GM12878 (cell line): ENCODE measurements around the gene LCN12. TPM values are rescaled to one million over a fixed set of nuclear protein-coding genes. Genes with fewer than 3 reads are reported as not detected.

Source experiments
- BCL11A ChIP-seq: IDR thresholded peaks from 2 replicates; pipeline ENCODE4 v1.6.1; 2011; ENCODE audit warnings: low read depth, low read length
- CBFB ChIP-seq: IDR thresholded peaks from 2 replicates; pipeline ENCODE4 v1.6.1; 2016; ENCODE audit warnings: antibody characterized with exemption, low read depth
- CHD4 ChIP-seq: fragments of 200-600 bp; sonication (generic); IDR thresholded peaks from 2 replicates; pipeline ENCODE4 v1.6.1; 2016; ENCODE audit warnings: mild to moderate bottlenecking
- DPF2 ChIP-seq: fragments of 450-650 bp; IDR thresholded peaks from 2 replicates; pipeline ENCODE4 v1.6.1; 2017; ENCODE audit warnings: mild to moderate bottlenecking
- EED ChIP-seq: sonication (generic); IDR thresholded peaks from 2 replicates; pipeline ENCODE4 v1.6.1; 2016; ENCODE audit warnings: antibody characterized with exemption, low read depth
- FOXK2 ChIP-seq: fragments of 450-650 bp; IDR thresholded peaks from 2 replicates; pipeline ENCODE4 v1.6.1; 2017; ENCODE audit warnings: mild to moderate bottlenecking, moderate library complexity
- HCFC1 ChIP-seq: fragments of 150-350 bp; IDR thresholded peaks from 2 replicates; pipeline ENCODE4 v1.6.1; 2014; ENCODE audit warnings: low read length
- HDGF ChIP-seq: fragments of 450-650 bp; IDR thresholded peaks from 2 replicates; pipeline ENCODE4 v1.6.1; 2016; ENCODE audit warnings: antibody characterized with exemption
- MYB ChIP-seq: fragments of 150-350 bp; IDR thresholded peaks from 2 replicates; pipeline ENCODE4 v1.6.1; 2014; ENCODE audit warnings: mild to moderate bottlenecking, low read depth, low read length, borderline replicate concordance
- NRF1 ChIP-seq: conservative IDR thresholded peaks from 2 replicates; pipeline ENCODE4 v1.6.1; 2011; ENCODE audit warnings: mild to moderate bottlenecking, low read depth, low read length, improper control_type of control experiment
- POLR2A ChIP-seq: IDR thresholded peaks from 2 replicates; pipeline ENCODE4 v1.6.1; 2011; ENCODE audit warnings: low read depth, mild to moderate bottlenecking, low read length
- POU2F2 ChIP-seq: IDR thresholded peaks from 3 replicates; pipeline ENCODE4 v1.6.1; 2011; ENCODE audit warnings: low read depth, mild to moderate bottlenecking, low read length, borderline replicate concordance
- RB1 ChIP-seq: fragments of 450-650 bp; formaldehyde crosslinking; IDR thresholded peaks from 2 replicates; pipeline ENCODE4 v1.6.1; 2017; ENCODE audit warnings: mild to moderate bottlenecking, borderline replicate concordance
- SP1 ChIP-seq: IDR thresholded peaks from one replicate; pipeline ENCODE4 v1.6.1; 2011; ENCODE audit warnings: low read depth, low read length
- STAT1 ChIP-seq: fragments of 450-650 bp; conservative IDR thresholded peaks from 2 replicates; pipeline ENCODE4 v1.6.1; 2014; ENCODE audit warnings: antibody characterized with exemption, mild to moderate bottlenecking
- TARDBP ChIP-seq: IDR thresholded peaks from 2 replicates; pipeline ENCODE4 v1.6.1; 2016; ENCODE audit warnings: borderline replicate concordance
- ZNF24 ChIP-seq: fragments of 450-650 bp; IDR thresholded peaks from 2 replicates; pipeline ENCODE4 v1.6.1; 2017; ENCODE audit warnings: antibody characterized with exemption, mild to moderate bottlenecking
- ZZZ3 ChIP-seq: IDR thresholded peaks from 2 replicates; pipeline ENCODE4 v1.6.1; 2011; ENCODE audit warnings: low read depth; ENCODE audit not compliant: control insufficient read depth, insufficient read length
- polyA plus RNA-seq, 11 experiments: library from polyadenylated mRNA; depleted of rRNA in 4 of 11; unstranded in 6 of 11; stranded (reverse) in 5 of 11; fragments of >200 nt; fragmentation: Nextera tagmentation in 4 of 11; fragmentation: Illumina TruSeq in 1 of 11; extraction: Ambion mirVana in 4 of 11; extraction: Trizol in 1 of 11; gene quantifications; 1 replicate in 1 of 11; 2 replicates in 10 of 11; pipeline versions ENCODE4 v1.2.1 to v1.2.3, GENCODE V29; 2011 to 2016; ENCODE audit warnings: inconsistent platforms in 2 of 11, missing spikeins in 2 of 11, low read depth in 1 of 11
- total RNA-seq, 4 experiments: library from RNA; depleted of rRNA in 3 of 4; stranded (reverse); fragments of >200 nt in 3 of 4; fragmentation: Illumina TruSeq in 1 of 4; extraction: Trizol in 1 of 4; gene quantifications; 2 replicates each; pipeline versions ENCODE4 v1.2.1 to v1.2.3, GENCODE V29; 2013 to 2021
- TF ChIP-seq, protein P1 (sequence below): fragments of 450-650 bp; formaldehyde crosslinking; IDR thresholded peaks from 2 replicates; pipeline ENCODE4 v1.4.0; 2020; ENCODE audit warnings: mild to moderate bottlenecking, moderate library complexity
- TF ChIP-seq, protein P2 (sequence below): fragments of 450-650 bp; IDR thresholded peaks from 2 replicates; pipeline ENCODE4 v1.6.1; 2018; ENCODE audit warnings: mild to moderate bottlenecking, low read depth, moderate library complexity; ENCODE audit not compliant: partially characterized antibody
- TF ChIP-seq, protein P3 (sequence below): IDR thresholded peaks from 2 replicates; pipeline ENCODE4 v1.6.1; 2012; ENCODE audit warnings: low read length, inconsistent platforms
- TF ChIP-seq, protein P4 (sequence below): fragments of 450-650 bp; IDR thresholded peaks from 2 replicates; pipeline ENCODE4 v1.6.1; 2016; ENCODE audit warnings: mild to moderate bottlenecking

LCN12 gene
- total and polyA plus RNA-seq, 10 of the 15 experiments (the other 5 are each of a cell fraction or from before 2014, with no cell fraction given) = 0.06 to 0.64 (median 0.40) TPM; not detected in 3

DNA sequence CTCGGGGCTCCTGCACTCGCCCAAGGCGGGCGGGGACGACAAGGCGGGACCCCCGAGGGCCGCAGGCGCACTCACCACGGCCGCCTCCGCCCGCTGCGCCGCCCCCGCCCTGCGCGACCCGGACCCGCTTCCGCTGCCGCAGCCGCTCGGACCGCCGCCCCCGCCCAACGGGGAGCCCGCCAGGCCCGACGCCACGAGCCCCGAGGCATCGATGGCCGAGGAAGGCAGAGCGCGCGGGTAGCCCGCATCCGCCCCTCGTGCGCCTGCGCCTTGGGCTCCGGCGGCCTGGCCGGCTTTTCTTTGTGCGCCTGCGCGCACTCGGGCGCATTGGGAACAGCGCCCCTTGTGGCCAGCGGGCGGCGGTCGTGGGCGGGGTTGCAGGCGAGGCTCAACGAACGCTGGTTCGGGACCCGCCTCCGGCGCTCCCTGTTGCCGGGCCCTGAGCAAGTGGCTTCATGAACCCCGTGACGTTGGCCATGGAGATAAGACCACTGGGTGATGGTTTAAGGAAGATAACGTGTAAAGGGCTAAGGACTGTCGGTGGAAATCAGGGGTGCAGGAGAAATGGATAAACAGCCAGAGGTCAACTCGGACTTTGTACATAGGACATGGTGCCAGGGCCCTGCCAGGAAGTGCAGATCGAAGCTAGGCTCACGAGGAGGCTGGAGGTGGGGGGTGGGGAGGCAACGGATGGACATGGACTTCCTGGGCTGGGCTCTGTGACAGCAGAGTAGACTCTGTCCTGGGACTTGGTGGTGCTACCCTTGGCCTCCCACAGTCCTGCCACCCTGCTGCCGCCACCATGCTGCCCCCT lies 7.3 kb upstream of the LCN12 start, which contains the start of the genes C8G and FBXW5 (continued):
- TF ChIP-seq, protein P1, sequence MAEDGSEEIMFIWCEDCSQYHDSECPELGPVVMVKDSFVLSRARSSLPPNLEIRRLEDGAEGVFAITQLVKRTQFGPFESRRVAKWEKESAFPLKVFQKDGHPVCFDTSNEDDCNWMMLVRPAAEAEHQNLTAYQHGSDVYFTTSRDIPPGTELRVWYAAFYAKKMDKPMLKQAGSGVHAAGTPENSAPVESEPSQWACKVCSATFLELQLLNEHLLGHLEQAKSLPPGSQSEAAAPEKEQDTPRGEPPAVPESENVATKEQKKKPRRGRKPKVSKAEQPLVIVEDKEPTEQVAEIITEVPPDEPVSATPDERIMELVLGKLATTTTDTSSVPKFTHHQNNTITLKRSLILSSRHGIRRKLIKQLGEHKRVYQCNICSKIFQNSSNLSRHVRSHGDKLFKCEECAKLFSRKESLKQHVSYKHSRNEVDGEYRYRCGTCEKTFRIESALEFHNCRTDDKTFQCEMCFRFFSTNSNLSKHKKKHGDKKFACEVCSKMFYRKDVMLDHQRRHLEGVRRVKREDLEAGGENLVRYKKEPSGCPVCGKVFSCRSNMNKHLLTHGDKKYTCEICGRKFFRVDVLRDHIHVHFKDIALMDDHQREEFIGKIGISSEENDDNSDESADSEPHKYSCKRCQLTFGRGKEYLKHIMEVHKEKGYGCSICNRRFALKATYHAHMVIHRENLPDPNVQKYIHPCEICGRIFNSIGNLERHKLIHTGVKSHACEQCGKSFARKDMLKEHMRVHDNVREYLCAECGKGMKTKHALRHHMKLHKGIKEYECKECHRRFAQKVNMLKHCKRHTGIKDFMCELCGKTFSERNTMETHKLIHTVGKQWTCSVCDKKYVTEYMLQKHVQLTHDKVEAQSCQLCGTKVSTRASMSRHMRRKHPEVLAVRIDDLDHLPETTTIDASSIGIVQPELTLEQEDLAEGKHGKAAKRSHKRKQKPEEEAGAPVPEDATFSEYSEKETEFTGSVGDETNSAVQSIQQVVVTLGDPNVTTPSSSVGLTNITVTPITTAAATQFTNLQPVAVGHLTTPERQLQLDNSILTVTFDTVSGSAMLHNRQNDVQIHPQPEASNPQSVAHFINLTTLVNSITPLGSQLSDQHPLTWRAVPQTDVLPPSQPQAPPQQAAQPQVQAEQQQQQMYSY (CRISPR knock-in tag) = no peak
- TF ChIP-seq CBFB (peak; percentile 54; the same call in 1 of the 2 replicates), STAT1 (no peak; the same call in 1 of the 2 replicates), RB1 (peak; percentile 73; the same call in 1 of the 2 replicates), HDGF (peak; percentile 72; the same call in 1 of the 2 replicates), HCFC1 (peak; percentile 66), ZZZ3 (no peak), POU2F2 (no peak), FOXK2 (no peak), ZNF24 (peak; percentile 32; the same call in 1 of the 2 replicates), DPF2 (peak; percentile 93; the same call in 1 of the 2 replicates), SP1 (peak; percentile 76), MYB (0 out of 2 replicates have a peak, but pooled peaks have one; percentile 45), BCL11A (no peak), POLR2A (no peak), NRF1 (peak; percentile 81), EED (no peak), TARDBP (peak; percentile 69), CHD4 (no peak)
- TF ChIP-seq, protein P2, sequence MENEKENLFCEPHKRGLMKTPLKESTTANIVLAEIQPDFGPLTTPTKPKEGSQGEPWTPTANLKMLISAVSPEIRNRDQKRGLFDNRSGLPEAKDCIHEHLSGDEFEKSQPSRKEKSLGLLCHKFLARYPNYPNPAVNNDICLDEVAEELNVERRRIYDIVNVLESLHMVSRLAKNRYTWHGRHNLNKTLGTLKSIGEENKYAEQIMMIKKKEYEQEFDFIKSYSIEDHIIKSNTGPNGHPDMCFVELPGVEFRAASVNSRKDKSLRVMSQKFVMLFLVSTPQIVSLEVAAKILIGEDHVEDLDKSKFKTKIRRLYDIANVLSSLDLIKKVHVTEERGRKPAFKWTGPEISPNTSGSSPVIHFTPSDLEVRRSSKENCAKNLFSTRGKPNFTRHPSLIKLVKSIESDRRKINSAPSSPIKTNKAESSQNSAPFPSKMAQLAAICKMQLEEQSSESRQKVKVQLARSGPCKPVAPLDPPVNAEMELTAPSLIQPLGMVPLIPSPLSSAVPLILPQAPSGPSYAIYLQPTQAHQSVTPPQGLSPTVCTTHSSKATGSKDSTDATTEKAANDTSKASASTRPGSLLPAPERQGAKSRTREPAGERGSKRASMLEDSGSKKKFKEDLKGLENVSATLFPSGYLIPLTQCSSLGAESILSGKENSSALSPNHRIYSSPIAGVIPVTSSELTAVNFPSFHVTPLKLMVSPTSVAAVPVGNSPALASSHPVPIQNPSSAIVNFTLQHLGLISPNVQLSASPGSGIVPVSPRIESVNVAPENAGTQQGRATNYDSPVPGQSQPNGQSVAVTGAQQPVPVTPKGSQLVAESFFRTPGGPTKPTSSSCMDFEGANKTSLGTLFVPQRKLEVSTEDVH = no peak
- TF ChIP-seq, protein P3, sequence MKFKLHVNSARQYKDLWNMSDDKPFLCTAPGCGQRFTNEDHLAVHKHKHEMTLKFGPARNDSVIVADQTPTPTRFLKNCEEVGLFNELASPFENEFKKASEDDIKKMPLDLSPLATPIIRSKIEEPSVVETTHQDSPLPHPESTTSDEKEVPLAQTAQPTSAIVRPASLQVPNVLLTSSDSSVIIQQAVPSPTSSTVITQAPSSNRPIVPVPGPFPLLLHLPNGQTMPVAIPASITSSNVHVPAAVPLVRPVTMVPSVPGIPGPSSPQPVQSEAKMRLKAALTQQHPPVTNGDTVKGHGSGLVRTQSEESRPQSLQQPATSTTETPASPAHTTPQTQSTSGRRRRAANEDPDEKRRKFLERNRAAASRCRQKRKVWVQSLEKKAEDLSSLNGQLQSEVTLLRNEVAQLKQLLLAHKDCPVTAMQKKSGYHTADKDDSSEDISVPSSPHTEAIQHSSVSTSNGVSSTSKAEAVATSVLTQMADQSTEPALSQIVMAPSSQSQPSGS = no peak
- TF ChIP-seq, protein P4, sequence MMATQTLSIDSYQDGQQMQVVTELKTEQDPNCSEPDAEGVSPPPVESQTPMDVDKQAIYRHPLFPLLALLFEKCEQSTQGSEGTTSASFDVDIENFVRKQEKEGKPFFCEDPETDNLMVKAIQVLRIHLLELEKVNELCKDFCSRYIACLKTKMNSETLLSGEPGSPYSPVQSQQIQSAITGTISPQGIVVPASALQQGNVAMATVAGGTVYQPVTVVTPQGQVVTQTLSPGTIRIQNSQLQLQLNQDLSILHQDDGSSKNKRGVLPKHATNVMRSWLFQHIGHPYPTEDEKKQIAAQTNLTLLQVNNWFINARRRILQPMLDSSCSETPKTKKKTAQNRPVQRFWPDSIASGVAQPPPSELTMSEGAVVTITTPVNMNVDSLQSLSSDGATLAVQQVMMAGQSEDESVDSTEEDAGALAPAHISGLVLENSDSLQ = no peak
